GM23338 (cell line): Measurements from ENCODE around the gene RAB40B.

Experiments used
- CTCF ChIP-seq, 2 experiments: fragments of 200-600 bp in 1 of 2; sonication (generic) in 1 of 2; conservative IDR thresholded peaks; 2 replicates each; pipeline versions ENCODE4 v1.5.1 to v1.6.1; 2016 to 2017; ENCODE audit warnings: antibody characterized with exemption in 2 of 2, low read depth in 2 of 2, mild to moderate bottlenecking in 2 of 2, moderate library complexity in 1 of 2
- EZH2 ChIP-seq: fragments of 200-600 bp; sonication (generic); IDR thresholded peaks from one replicate; pipeline ENCODE4 v1.8.0; 2017; ENCODE audit warnings: antibody characterized with exemption, mild to moderate bottlenecking, low read depth; ENCODE audit not compliant: unreplicated experiment
- EZH2phosphoT487 ChIP-seq: fragments of 200-600 bp; sonication (generic); IDR thresholded peaks from one replicate; pipeline ENCODE4 v1.8.1; 2018; ENCODE audit warnings: antibody characterized with exemption; ENCODE audit not compliant: unreplicated experiment
- REST ChIP-seq: IDR thresholded peaks from one replicate; pipeline ENCODE4 v1.6.1; 2018; ENCODE audit warnings: antibody characterized with exemption; ENCODE audit not compliant: unreplicated experiment

GRCh38 chr17:82723169-82723807 is 24.8 kb upstream of the RAB40B start:
- TF ChIP-seq REST (no peak), CTCF (conservative IDR thresholded peaks at IDR 0.05; ENCODE audit: low read depth in 2 of 2) (no peak), EZH2phosphoT487 (no peak), EZH2 (no peak)
